A549 (cell line): ENCODE measurements around the gene SAMD13. TPM values are rescaled to one million over a fixed set of nuclear protein-coding genes. Genes with fewer than 3 reads are reported as not detected.
A peak's percentile ranks its signal among the peaks of the same experiment; 100 is the strongest.

Source experiments
- ATAC-seq, 2 experiments: fragments of 200-7000 bp in 1 of 2; fragments of >200 bp in 1 of 2; cut with Nextera tagmentation in 1 of 2; cut with Tn5 transposase in 1 of 2; 3 replicates each; pipeline versions ENCODE4 v1.8.0 to v1.9.1; 2018 to 2020; ENCODE audit warnings: mild to moderate bottlenecking in 1 of 2, moderate library complexity in 1 of 2
- CTCF ChIA-PET: fragments of 300-600 bp; sonication (Branson Sonifier 250); formaldehyde crosslinking; extraction: SDS; loops from one replicate; lab custom pipeline; 2021; ENCODE audit warnings: antibody characterized with exemption, inconsistent platforms; lab: Yijun Ruan, JAX
- POLR2A ChIA-PET: fragments of 350-600 bp; formaldehyde crosslinking; extraction: SDS; loops from one replicate; lab custom pipeline; 2021; ENCODE audit warnings: antibody characterized with exemption, inconsistent platforms; lab: Yijun Ruan, JAX
- DNase-seq, 2 experiments: peaks; one replicate each; pipeline versions ENCODE4 v3.0.0 to v3.0.0-alpha.2; 2011 to 2016; ENCODE audit warnings: low read depth in 1 of 2, low spot score in 1 of 2
- FAIRE-seq: peaks from 2 replicates; lab custom pipeline; 2011; peaks lifted over from hg19 to GRCh38; lab: Jason Lieb, UNC
- H3K27ac ChIP-seq, 2 experiments: fragments of >200 bp; sonication (Bioruptor Twin); formaldehyde crosslinking; 3 replicates each; pipeline ENCODE4 v1.5.1; 2016 to 2017
- H3K4me1 ChIP-seq: fragments of >200 bp; sonication (Bioruptor Twin); formaldehyde crosslinking; 3 replicates; pipeline ENCODE4 v1.6.1; 2016
- H3K4me2 ChIP-seq: fragments of >200 bp; sonication (Bioruptor Twin); formaldehyde crosslinking; 3 replicates; pipeline ENCODE4 v1.6.1; 2016
- H3K4me3 ChIP-seq: fragments of >200 bp; sonication (Bioruptor Twin); formaldehyde crosslinking; 3 replicates; pipeline ENCODE4 v1.5.1; 2016
- H3K9me3 ChIP-seq: fragments of >200 bp; sonication (Bioruptor Twin); formaldehyde crosslinking; 3 replicates; pipeline ENCODE4 v1.6.1; 2016
- ATOH8 ChIP-seq: fragments of 250-450 bp; sonication (Bioruptor Pico); IDR thresholded peaks from 2 replicates; pipeline ENCODE4 v1.5.0; 2020; ENCODE audit warnings: low read depth, mild to moderate bottlenecking, moderate library complexity
- CHD2 ChIP-seq: fragments of 150-350 bp; IDR thresholded peaks from 2 replicates; pipeline ENCODE4 v1.6.1; 2014; ENCODE audit warnings: low read length; ENCODE audit not compliant: partially characterized antibody
- E2F6 ChIP-seq: IDR thresholded peaks from 2 replicates; pipeline ENCODE4 v1.6.1; 2012; ENCODE audit warnings: low read depth, borderline replicate concordance
- EHF ChIP-seq: fragments of 250-450 bp; sonication (Bioruptor Pico); IDR thresholded peaks from 2 replicates; pipeline ENCODE4 v1.5.0; 2020; ENCODE audit warnings: mild to moderate bottlenecking
- ELK1 ChIP-seq: fragments of 150-350 bp; IDR thresholded peaks from 2 replicates; pipeline ENCODE4 v1.6.1; 2014; ENCODE audit warnings: low read depth, mild to moderate bottlenecking, low read length
- FOSB ChIP-seq: fragments of 250-450 bp; sonication (Bioruptor Pico); IDR thresholded peaks from 2 replicates; pipeline ENCODE4 v1.5.0; 2020; ENCODE audit warnings: mild to moderate bottlenecking, moderate library complexity
- FOXS1 ChIP-seq: fragments of 250-450 bp; sonication (Bioruptor Pico); IDR thresholded peaks from 2 replicates; pipeline ENCODE4 v1.5.0; 2020; ENCODE audit warnings: mild to moderate bottlenecking, moderate library complexity
- GATA3 ChIP-seq: IDR thresholded peaks from 2 replicates; pipeline ENCODE4 v1.6.1; 2012; ENCODE audit warnings: borderline replicate concordance
- HMGXB4 ChIP-seq: fragments of 250-450 bp; sonication (Bioruptor Pico); IDR thresholded peaks from 2 replicates; pipeline ENCODE4 v1.5.0; 2021; ENCODE audit warnings: mild to moderate bottlenecking, moderate library complexity, borderline replicate concordance
- HOXB5 ChIP-seq: fragments of 250-450 bp; sonication (Bioruptor Pico); IDR thresholded peaks from 2 replicates; pipeline ENCODE4 v1.5.0; 2020; ENCODE audit warnings: mild to moderate bottlenecking, moderate library complexity
- JUN ChIP-seq, 2 experiments: fragments of >200 bp; sonication (Bioruptor Twin); formaldehyde crosslinking; IDR thresholded peaks; 2 replicates in 1 of 2; 3 replicates in 1 of 2; pipeline ENCODE4 v1.6.1; 2016 to 2017
- KDM1A ChIP-seq: fragments of 200-600 bp; sonication (generic); IDR thresholded peaks from 2 replicates; pipeline ENCODE4 v1.6.1; 2016; ENCODE audit warnings: low read depth, mild to moderate bottlenecking
- KDM5A ChIP-seq: fragments of 200-600 bp; sonication (generic); IDR thresholded peaks from 2 replicates; pipeline ENCODE4 v1.6.1; 2016; ENCODE audit warnings: antibody characterized with exemption, mild to moderate bottlenecking
- MYC ChIP-seq: IDR thresholded peaks from 2 replicates; pipeline ENCODE4 v1.6.1; 2012; ENCODE audit warnings: mild to moderate bottlenecking, inconsistent platforms, low read length, improper control_type of control experiment, borderline replicate concordance
- NPAS2 ChIP-seq: fragments of 250-450 bp; sonication (Bioruptor Pico); IDR thresholded peaks from 2 replicates; pipeline ENCODE4 v1.8.0; 2022; ENCODE audit warnings: mild to moderate bottlenecking, moderate library complexity, borderline replicate concordance
- RAD21 ChIP-seq, 2 experiments: fragments of >200 bp in 1 of 2; sonication (Bioruptor Twin) in 1 of 2; formaldehyde crosslinking in 1 of 2; IDR thresholded peaks in 1 of 2; conservative IDR thresholded peaks in 1 of 2; 2 replicates in 1 of 2; 3 replicates in 1 of 2; pipeline ENCODE4 v1.6.1; 2012 to 2018; ENCODE audit warnings: inconsistent platforms in 1 of 2
- SMC3 ChIP-seq: fragments of >200 bp; sonication (Bioruptor Twin); formaldehyde crosslinking; IDR thresholded peaks from 3 replicates; pipeline ENCODE4 v1.6.1; 2018; ENCODE audit warnings: inconsistent platforms
- TFCP2L1 ChIP-seq: fragments of 250-450 bp; sonication (Bioruptor Pico); IDR thresholded peaks from 2 replicates; pipeline ENCODE4 v1.5.0; 2021; ENCODE audit warnings: mild to moderate bottlenecking
- ZFP36 ChIP-seq: fragments of 450-650 bp; IDR thresholded peaks from 2 replicates; pipeline ENCODE4 v1.6.1; 2014; ENCODE audit warnings: borderline replicate concordance; ENCODE audit not compliant: partially characterized antibody
- ZNF302 ChIP-seq: fragments of 250-450 bp; sonication (Bioruptor Pico); IDR thresholded peaks from 2 replicates; pipeline ENCODE4 v1.9.0; 2021; ENCODE audit warnings: inconsistent platforms, mild to moderate bottlenecking, moderate library complexity
- WGBS: methylation state at CpG from one replicate; pipeline ENCODE4 v1.1.6; 2017; ENCODE audit errors: missing lambda C conversion rate; 5-methylcytosine and 5-hydroxymethylcytosine counted together
- polyA plus RNA-seq, 4 experiments: library from polyadenylated mRNA; depleted of rRNA in 3 of 4; stranded (reverse); fragments of >200 nt; fragmentation: RNase III in 1 of 4; extraction: RNeasy Plus Mini Kit Qiagen cat#74134 plus additional on column Dnase treatment in 1 of 4; gene quantifications; 2 replicates in 3 of 4; 3 replicates in 1 of 4; pipeline ENCODE4 v1.2.3, GENCODE V29; 2011 to 2017

Gene SAMD13
- polyA plus RNA-seq, 2 of the 4 experiments (the other 2 are of a cell fraction): 0.59 to 2.4 TPM

- Histone ChIP-seq H3K4me3 (no peak overlapping the region), H3K4me2 (peak overlapping the region; percentile 21; the same call in 1 of the 3 replicates), H3K4me1 (peaks cover 5% of the 10 kb centered on the region; the same call in 1 of the 3 replicates), H3K9me3 (0 out of 3 replicates have a peak, but pooled peaks cover 12% of the 10 kb centered on the region), H3K27ac (no peak overlapping the region)
- TF ChIP-seq HMGXB4 (CRISPR knock-in tag): no peak
- TF ChIP-seq JUN (IDR thresholded peaks at IDR 0.05): no peak
- no peak for TF ChIP-seq KDM1A
- TF ChIP-seq EHF (CRISPR knock-in tag): no peak
- TF ChIP-seq TFCP2L1 (CRISPR knock-in tag): no peak
- TF ChIP-seq E2F6: no peak
- TF ChIP-seq HOXB5: no peak
- no peak for TF ChIP-seq GATA3
- no peak for TF ChIP-seq MYC
- no peak for TF ChIP-seq FOSB (CRISPR knock-in tag)
- TF ChIP-seq ELK1: no peak
- TF ChIP-seq ATOH8: no peak
- TF ChIP-seq CHD2: no peak
- no peak for TF ChIP-seq ZNF302
- TF ChIP-seq SMC3: no peak
- no peak for TF ChIP-seq KDM5A
- no peak; a peak in 1 of 6 replicates for ATAC-seq
- ChIA-PET CTCF (no interaction called here), POLR2A (no interaction called here)
- FAIRE-seq: no peak
- DNase-seq: peak in 1 of 2 experiments; percentile 18
- WGBS: 10% methylated on average over 1 of the region's 1 CpG
These were observed 18.2 kb downstream of the SAMD13 start for GRCh38 chr1:84319662-84320061.

- Histone ChIP-seq H3K4me3 (no peak overlapping the region), H3K4me1 (no peaks in the 10 kb centered on the region), H3K27ac (no peak overlapping the region), H3K4me2 (no peak overlapping the region), H3K9me3 (no peaks in the 10 kb centered on the region)
- POLR2A ChIA-PET: no interaction called here
- WGBS: 53% methylated on average over 3 of the region's 3 CpGs
- CTCF ChIA-PET: no interaction called here
- no peak for TF ChIP-seq NPAS2
- TF ChIP-seq ZFP36: no peak
- no peak for TF ChIP-seq KDM1A
- TF ChIP-seq FOXS1 (CRISPR knock-in tag): no peak
- TF ChIP-seq ATOH8: no peak
- TF ChIP-seq RAD21 (conservative IDR thresholded peaks at IDR 0.05 in 1 of 2, IDR thresholded peaks at IDR 0.05 in 1 of 2): no peak
- DNase-seq (no peak), FAIRE-seq (no peak), ATAC-seq (no peak)
These were observed 26.3 kb downstream of the SAMD13 start for GRCh38 chr1:84327830-84328229.
